ENCODE measurements around the gene C4B. TPM values are rescaled to one million over a fixed set of nuclear protein-coding genes. Genes with fewer than 3 reads are reported as not detected.
"Not testable (repeated sequence)": the region's sequence is repeated elsewhere in the genome, so short reads cannot be mapped to it uniquely, and the experiment has no call there.

Gene C4B
- total RNA-seq, 4 donors from 2014 or later, result 2.2 to 7.4 (median 5.2) TPM

GRCh38 chr6:32035283-32036013, 20.9 kb downstream of the C4B start:
- H3K4me3 ChIP-seq; H3K36me3 ChIP-seq; H3K4me1 ChIP-seq; H3K9me3 ChIP-seq; H3K27me3 ChIP-seq; intact Hi-C loops (cut with DNase I); DNase-seq; H3K27ac ChIP-seq: not testable (repeated sequence)
- WGBS, 2 donors, result no CpG with 5 or more reads among the region's 16 CpGs

- DNase-seq; intact Hi-C loops (cut with DNase I); H3K4me3 ChIP-seq; H3K9me3 ChIP-seq; H3K27me3 ChIP-seq; H3K36me3 ChIP-seq; H3K27ac ChIP-seq; H3K4me1 ChIP-seq: not testable (repeated sequence)
- WGBS, 2 donors, result 45 to 60% methylated on average over 4 of the region's 5 CpGs
Measured at GRCh38 chr6:32037136-32037535, 22.5 kb downstream of the C4B start.

- H3K4me1 ChIP-seq; DNase-seq; H3K9me3 ChIP-seq; H3K27ac ChIP-seq; intact Hi-C loops (cut with DNase I); H3K4me3 ChIP-seq; H3K36me3 ChIP-seq; H3K27me3 ChIP-seq: not testable (repeated sequence)
- WGBS, 2 donors, result 36 to 74% methylated on average over 4 to 7 of the region's 19 CpGs
Measured at GRCh38 chr6:32037598-32038524, 23.3 kb downstream of the C4B start, which contains the start of gene CYP21A2. Gene CYP21A2 (plus strand): TSS chr6:32038415. CDS start chr6:32038423, 8 bp downstream.

- H3K9me3 ChIP-seq; H3K4me1 ChIP-seq; DNase-seq; H3K27ac ChIP-seq; H3K4me3 ChIP-seq; H3K27me3 ChIP-seq; H3K36me3 ChIP-seq; intact Hi-C loops (cut with DNase I): not testable (repeated sequence)
- 80% methylated on average over 2 of the region's 5 CpGs; no CpG with 5 or more reads in 1 of the 2 donors for WGBS, 2 donors
Measured at GRCh38 chr6:32038878-32039277, 24.3 kb downstream of the C4B start.

GRCh38 chr6:32039321-32040274, 25.0 kb downstream of the C4B start:
- H3K27ac ChIP-seq; intact Hi-C loops (cut with DNase I); H3K36me3 ChIP-seq; H3K27me3 ChIP-seq; H3K9me3 ChIP-seq; H3K4me3 ChIP-seq; H3K4me1 ChIP-seq; DNase-seq: not testable (repeated sequence)
- 59 to 77% methylated on average over 5 to 10 of the region's 24 CpGs for WGBS, 2 donors

- H3K36me3 ChIP-seq; H3K9me3 ChIP-seq; DNase-seq; H3K27me3 ChIP-seq; H3K4me1 ChIP-seq; intact Hi-C loops (cut with DNase I); H3K27ac ChIP-seq; H3K4me3 ChIP-seq: not testable (repeated sequence)
- 80 to 82% methylated on average over 1 to 14 of the region's 43 CpGs for WGBS, 2 donors
Measured at GRCh38 chr6:32040299-32041049, 25.9 kb downstream of the C4B start.

GRCh38 chr6:32041050-32041321, 26.4 kb downstream of the C4B start:
- H3K9me3 ChIP-seq; DNase-seq; H3K4me1 ChIP-seq; H3K27me3 ChIP-seq; H3K27ac ChIP-seq; H3K36me3 ChIP-seq; H3K4me3 ChIP-seq; intact Hi-C loops (cut with DNase I): not testable (repeated sequence)
- no CpG with 5 or more reads among the region's 13 CpGs for WGBS, 2 donors

- 63% methylated on average over 5 of the region's 10 CpGs; no CpG with 5 or more reads in 1 of the 2 donors for WGBS, 2 donors
- H3K4me3 ChIP-seq; H3K36me3 ChIP-seq; H3K4me1 ChIP-seq; H3K27me3 ChIP-seq; intact Hi-C loops (cut with DNase I); DNase-seq; H3K9me3 ChIP-seq; H3K27ac ChIP-seq: not testable (repeated sequence)
Measured at GRCh38 chr6:32041385-32041784, 26.8 kb downstream of the C4B start.

- WGBS, 2 donors, result no CpG with 5 or more reads among the region's 15 CpGs
- H3K4me3 ChIP-seq; H3K27me3 ChIP-seq; DNase-seq; H3K27ac ChIP-seq; H3K9me3 ChIP-seq; H3K36me3 ChIP-seq; intact Hi-C loops (cut with DNase I): not testable (repeated sequence)
- H3K4me1 ChIP-seq, result peaks cover 5 to 16% (median 15%) of the 10 kb centered on the region in 3 donors
Measured at GRCh38 chr6:32042276-32042675, 27.7 kb downstream of the C4B start.

- WGBS, 2 donors, result 86 to 88% methylated on average over 10 to 13 of the region's 31 CpGs
- intact Hi-C loops (cut with DNase I); DNase-seq: not testable (repeated sequence)
Measured at GRCh38 chr6:32043589-32044380, 29.2 kb downstream of the C4B start.

GRCh38 chr6:32044916-32045315, 30.3 kb downstream of the C4B start:
- peaks cover 5 to 33% (median 29%) of the 10 kb centered on the region in 3 donors for H3K4me1 ChIP-seq
- H3K9me3 ChIP-seq; DNase-seq; H3K27ac ChIP-seq; H3K27me3 ChIP-seq; H3K36me3 ChIP-seq; intact Hi-C loops (cut with DNase I); H3K4me3 ChIP-seq: not testable (repeated sequence)
- 75% methylated on average over 4 of the region's 18 CpGs; no CpG with 5 or more reads in 1 of the 2 donors for WGBS, 2 donors

More at GRCh38 chr6:32043589-32044380, 29.2 kb downstream of the C4B start:
- not testable (repeated sequence) for H3K27me3 ChIP-seq, H3K9me3 ChIP-seq, H3K36me3 ChIP-seq, H3K27ac ChIP-seq, H3K4me3 ChIP-seq
- peaks cover 5 to 30% (median 29%) of the 10 kb centered on the region in 3 donors for H3K4me1 ChIP-seq

All from esophagus squamous epithelium (tissue), 5 donors.